Stimulated activated CD4-positive, alpha-beta T cell treated with anti-CD3 and anti-CD28 coated beads, Interleukin-15, amount 100 ng/mL, for 1 hour (primary cell): ENCODE measurements around the gene ARHGAP15.

Experiments
- DNase-seq, 2 donors: peaks; one replicate each; pipeline ENCODE4 v3.0.0-alpha.2; 2020; ENCODE audit warnings: low read depth in 1 of 2, low spot score in 1 of 2

The ARHGAP15 gene

DNA sequence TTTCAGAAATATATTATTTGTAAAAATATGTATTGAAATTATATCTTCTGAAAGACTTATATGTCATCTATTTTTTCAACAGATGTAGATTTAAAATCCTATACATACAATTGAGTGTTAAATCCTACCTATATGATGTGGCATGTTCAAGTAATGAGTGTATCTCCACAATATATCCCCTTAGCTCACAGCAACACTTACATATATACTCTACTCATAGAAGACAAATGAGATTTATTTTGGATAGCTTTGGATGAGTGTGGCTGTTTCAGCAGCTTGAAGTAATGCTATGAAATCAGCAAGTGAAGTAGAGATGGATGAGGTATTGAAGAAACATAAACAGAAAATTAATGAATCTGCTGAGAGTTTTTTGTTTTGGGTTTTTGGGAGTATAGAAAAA is 263.1 kb downstream of the ARHGAP15 start:
- no peak for DNase-seq

- no peak for DNase-seq
Measured at GRCh38 chr2:143394062-143394461, 264.8 kb downstream of the ARHGAP15 start.

GRCh38 chr2:143397884-143398614 is 268.8 kb downstream of the ARHGAP15 start:
- no peak for DNase-seq

DNA sequence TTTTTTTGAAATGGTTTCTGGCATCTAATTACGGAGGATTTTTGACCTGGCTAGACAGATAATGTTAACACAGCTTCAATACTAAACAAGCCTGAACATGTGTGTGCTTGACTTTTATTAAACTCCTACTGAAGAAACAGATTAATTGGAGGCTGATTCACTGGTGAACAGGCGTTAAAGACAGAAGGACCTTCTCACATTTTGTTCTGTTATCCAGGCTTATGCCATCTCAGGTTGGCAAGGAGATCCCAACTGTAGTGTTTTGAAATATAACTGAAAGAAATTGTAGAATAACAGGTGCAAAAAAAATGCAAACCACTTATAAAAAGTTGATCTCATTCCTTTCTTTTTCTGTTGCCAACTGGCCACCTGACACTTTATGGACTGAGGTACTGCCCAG is 269.6 kb downstream of the ARHGAP15 start:
- DNase-seq: no peak

DNA sequence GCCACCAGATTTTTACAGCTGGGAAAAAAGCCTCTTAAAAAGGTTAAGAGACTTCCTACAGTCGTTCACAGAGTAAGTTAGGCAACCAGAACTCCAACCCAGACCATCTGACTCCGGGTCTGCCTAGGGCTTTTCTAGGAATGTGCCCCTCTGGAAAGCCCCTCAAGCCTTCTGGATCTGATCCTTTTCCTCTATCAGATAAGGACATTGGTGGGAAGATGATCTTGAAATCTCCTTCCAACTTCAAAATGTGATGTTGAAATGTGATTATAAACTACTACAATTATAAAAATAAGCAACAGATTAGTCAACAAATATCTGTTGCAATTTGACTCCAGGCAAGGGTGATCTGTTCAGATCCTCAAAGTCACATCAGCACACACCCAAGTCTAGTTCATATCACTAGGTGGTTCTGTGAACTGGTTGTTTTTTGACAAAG is 270.4 kb downstream of the ARHGAP15 start:
- no peak for DNase-seq

DNA sequence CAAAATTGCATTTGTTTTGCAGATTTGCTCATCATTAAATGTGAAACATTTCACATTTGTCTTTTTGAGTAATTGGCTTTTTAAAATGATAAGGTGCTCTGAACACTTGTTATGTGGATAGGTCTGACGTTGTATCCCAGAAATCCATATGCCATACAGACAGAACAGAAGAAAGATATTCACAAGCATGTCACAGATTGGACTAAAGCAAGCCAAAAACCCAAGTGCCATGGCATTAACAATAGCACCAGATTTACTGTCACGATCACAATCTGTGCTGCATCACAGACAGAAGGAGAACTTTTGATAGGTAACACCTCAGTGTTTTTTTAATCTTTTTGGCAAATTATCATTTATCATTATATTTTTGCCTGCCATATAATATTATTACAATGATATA is 272.6 kb downstream of the ARHGAP15 start:
- DNase-seq: no peak

GRCh38 chr2:143402451-143402850 is 273.2 kb downstream of the ARHGAP15 start:
- no peak for DNase-seq

DNA sequence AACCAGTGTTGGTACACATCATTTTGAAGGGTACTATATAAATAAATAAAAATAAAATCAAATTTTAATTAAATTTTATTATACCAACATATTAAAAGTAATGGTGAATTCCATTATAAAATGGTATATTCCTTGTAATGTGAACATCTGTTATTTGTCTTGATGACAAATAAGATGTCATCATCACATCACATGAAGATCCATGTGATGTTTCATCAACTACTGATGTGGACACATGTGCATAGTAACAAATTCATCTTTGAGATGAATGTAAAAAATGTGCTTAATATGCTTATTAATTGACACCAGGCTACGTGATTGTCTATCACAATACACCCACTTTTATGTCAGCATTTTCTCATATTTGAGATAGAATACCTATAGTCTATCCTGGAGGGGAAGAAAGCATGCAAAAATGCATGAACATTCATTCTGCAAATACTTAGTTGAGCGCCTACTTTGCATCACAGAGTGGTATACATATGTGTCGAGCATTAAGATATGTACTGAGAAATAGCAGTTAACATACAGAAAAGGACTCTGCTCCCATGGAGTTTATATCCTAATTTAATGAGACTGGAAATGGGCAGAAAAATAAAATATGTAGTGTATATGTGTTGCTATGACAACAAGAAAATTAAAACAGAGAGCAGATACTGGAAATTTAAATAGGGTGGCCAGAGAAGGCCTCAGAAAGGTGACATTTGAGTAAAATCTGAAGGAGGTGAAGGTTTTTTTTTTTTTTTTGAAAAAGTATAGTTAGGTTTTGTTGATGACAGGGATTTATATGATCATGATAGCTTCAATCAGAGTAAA is 281.1 kb downstream of the ARHGAP15 start:
- no peak for DNase-seq

GRCh38 chr2:143415571-143415970 is 286.4 kb downstream of the ARHGAP15 start:
- no peak for DNase-seq

GRCh38 chr2:143417428-143417827 is 288.2 kb downstream of the ARHGAP15 start:
- DNase-seq: no peak

DNA sequence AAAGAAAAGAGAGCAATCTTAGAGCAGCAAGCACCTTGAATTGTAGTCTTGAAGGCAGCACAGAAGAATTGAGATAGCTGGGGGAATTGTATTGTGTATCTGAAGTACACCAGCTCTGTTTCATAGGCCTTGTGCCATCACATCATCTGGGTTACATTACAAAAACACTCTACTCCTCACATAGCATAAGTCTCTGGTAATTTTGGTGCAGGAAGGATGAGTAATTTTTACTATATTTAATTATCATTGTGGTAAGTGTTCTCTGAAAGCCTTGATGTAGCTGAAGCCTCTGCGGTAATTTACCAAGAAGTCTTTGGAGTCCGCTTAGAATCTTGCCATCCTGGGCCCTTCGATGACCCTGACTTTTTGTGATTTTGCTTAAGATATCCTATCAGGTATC is 291.1 kb downstream of the ARHGAP15 start:
- DNase-seq: no peak

- no peak for DNase-seq
Measured at GRCh38 chr2:143422681-143423080, 293.5 kb downstream of the ARHGAP15 start.

- no peak for DNase-seq
Measured at GRCh38 chr2:143425896-143426295, 296.7 kb downstream of the ARHGAP15 start.

DNA sequence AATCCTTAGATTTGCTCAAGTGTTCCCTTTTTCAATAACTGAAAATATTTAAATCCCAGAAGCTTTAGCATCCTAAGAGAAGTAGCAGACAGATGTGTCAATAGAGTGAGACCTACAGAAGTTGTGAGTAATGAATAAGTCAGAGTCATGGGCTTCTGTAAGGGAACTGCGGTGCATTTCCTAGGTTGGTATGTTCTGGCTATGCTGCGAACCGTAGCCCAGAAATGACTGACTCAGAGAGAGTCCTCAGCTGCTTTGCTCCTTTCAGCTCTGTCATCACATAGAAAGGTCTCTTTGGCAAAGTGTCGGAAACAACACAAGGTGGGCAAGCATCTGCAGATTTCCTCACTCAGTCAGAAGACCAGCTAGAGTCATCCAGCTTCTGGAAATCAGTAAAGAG is 297.1 kb downstream of the ARHGAP15 start:
- no peak for DNase-seq

DNA sequence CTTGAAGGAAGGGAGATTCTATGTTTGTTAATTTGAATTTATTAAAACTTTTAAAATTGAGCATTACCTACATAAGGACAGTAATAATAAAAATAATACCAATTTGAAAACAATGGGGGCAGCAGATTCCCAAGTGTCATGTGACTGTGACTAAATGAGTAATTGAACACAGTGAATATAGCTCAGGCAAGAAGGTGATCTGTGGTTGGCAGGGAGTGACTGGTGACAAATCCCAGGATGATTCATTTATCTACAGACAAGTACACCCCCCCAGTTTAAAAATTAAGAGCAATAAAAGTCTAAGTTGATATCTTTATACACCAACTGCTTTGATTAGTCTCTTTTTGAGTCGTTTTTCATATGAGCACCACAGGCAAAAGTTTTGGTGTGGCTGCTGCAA is 299.5 kb downstream of the ARHGAP15 start:
- no peak for DNase-seq

GRCh38 chr2:143429932-143430679 is 300.9 kb downstream of the ARHGAP15 start:
- no peak for DNase-seq

DNA sequence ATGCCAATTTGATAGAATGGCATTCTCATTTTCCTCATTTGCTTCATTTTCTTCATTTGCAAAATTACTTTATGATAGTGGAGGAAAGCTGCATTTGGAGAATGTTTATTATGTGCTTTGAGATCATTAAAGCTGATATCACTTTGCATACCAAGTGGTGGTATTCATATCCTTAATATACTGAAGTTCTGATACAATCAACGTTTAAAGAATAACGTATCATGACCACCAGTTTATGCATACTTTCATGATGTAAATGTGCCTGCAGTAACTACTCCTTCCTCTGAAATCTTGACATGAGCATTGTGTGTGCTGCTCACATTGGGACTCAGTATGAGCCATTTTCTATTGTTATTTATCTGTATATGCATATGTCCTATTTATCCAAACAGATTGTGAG is 302.1 kb downstream of the ARHGAP15 start:
- no peak for DNase-seq

DNA sequence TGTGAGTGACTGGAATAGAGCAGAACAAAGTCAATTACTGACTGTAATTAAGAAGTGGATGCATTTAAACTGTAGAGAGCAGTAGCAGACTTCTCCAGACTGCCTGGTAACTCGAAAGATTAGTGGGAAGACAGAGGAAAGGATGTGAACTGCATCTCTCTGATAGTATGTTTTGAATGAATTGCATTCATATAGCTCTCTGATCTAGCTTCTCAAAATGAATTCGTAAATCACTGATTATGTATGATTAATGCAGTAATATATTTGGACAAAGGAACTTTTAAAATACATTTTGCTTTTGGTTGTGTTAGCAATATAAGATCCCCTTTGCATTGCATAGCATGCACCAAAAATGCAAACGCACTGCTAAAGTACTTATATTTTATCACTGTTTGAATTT is 304.0 kb downstream of the ARHGAP15 start:
- no peak for DNase-seq

DNA sequence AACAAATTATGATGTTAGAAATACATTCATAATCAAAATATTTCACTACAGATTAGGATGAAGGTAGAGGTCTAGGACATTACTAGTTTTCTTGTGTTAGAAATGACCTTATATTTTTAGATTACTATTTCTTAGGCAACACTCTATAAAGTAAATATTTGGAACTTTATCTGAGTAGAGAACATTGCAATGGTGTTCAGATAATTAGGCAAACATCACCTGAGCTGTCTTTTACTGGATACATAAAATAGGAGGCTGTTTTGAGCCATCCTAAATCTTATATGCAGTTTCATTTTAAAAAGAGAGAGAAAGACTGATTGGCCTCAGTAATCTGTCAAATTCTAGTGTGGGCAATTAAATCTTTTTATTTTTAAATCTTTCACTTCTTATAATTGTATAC is 304.6 kb downstream of the ARHGAP15 start:
- no peak for DNase-seq

GRCh38 chr2:143434445-143434844 is 305.2 kb downstream of the ARHGAP15 start:
- DNase-seq: no peak

DNA sequence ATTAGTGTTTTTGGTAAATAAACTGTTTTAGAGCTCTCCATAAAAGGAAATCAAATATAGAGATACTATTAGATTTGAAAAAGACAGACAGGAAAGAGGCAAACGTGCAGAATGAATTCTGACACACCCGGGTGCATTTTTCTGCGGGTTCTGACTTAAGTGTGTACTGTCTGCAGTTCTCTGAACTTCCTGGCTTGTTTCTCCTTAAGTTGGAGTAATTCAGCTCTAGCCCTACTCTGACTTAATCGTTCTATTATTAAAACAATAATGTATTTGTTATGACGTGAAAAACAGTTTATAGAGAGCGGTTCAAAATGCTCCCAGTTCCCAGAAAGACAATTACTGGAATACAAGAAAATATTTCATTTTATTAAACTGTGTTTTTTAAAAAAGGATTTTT is 305.9 kb downstream of the ARHGAP15 start:
- DNase-seq: no peak

DNA sequence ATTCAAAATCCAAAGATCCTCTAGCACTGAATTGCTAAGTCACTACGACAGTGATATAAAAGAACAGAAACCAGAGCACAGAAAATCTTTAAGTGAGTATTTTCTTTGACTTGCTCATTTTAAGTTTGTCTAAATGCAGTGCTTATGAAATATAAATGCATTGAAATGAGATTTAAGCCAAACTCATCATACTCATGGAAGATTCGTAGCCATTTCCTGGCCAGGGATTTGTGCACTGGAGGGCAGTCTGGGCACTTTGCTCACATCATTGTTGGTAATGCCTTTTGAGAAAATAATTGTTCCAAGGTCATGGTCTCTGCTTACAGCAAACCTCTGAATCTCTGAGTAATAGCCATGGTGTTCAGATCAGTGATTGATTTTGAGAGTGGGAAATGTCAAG is 307.7 kb downstream of the ARHGAP15 start:
- no peak for DNase-seq
